OCI-M1 (cell line): ENCODE data around the gene MINDY4.

Experiments used
- DNase-seq: peaks from one replicate; lab custom pipeline; 2025; lab: John Stamatoyannopoulos, UW

MINDY4 gene

DNA sequence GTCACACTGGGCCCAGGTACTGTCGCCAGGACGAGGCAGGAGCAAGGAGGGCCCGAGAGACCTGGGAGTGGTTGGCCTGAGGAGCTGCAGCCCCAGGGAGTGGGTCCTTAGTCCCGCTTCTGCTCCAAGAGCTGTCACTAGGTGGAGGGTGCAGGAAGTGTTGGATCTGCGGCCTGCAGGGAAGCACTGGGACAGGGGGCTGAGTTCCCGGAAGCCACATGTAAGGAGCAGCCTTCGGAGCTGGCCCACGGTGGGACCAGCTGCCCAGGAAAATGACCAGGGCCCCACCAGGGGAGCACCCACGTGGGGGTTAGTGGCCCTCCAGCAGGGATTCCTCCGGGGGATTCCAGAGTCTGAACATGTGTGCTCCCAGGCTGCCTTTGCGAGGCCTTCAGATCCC lies 131.2 kb downstream of the MINDY4 start:
- DNase-seq: no peak

DNA sequence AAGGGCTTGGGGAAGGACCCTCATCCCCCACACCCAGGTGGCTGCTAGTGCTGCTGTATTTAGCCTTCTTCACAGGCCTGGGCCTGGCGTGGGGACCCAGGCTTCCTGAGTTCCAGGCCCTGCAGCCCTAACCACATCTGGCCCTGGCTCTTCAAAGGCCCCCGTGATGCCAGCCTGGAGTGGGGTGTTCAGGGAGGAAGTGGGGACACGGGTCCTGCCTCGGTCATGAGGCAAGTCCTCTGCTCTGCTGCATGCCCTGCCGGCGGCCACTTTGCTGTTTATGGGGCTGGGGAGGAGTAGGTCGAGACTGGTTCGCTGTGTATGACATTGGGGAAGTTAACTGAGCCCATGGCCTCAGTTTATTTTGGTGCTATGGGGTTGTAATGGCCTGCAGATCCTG lies 131.9 kb downstream of the MINDY4 start:
- DNase-seq: no peak

DNA sequence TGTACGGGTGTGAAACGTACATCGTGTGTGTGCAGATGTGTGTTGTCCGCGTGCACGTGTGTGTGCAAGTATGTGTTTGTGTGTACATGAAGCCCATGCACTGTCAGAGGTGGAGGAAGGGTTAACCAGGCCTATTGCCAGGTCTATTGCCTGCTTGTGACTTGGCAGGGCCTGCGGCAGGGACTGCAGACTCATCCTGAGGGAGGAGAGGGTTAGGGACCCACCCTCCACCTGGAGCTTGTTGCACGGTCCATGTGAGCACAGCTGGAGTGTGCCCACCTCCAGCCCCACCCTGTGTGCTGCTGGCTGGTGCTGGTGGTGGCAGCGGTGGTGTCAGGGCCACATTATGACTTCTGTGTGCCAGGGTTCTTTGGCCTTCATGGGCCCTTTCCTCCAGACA lies 133.3 kb downstream of the MINDY4 start:
- DNase-seq: no peak

DNA sequence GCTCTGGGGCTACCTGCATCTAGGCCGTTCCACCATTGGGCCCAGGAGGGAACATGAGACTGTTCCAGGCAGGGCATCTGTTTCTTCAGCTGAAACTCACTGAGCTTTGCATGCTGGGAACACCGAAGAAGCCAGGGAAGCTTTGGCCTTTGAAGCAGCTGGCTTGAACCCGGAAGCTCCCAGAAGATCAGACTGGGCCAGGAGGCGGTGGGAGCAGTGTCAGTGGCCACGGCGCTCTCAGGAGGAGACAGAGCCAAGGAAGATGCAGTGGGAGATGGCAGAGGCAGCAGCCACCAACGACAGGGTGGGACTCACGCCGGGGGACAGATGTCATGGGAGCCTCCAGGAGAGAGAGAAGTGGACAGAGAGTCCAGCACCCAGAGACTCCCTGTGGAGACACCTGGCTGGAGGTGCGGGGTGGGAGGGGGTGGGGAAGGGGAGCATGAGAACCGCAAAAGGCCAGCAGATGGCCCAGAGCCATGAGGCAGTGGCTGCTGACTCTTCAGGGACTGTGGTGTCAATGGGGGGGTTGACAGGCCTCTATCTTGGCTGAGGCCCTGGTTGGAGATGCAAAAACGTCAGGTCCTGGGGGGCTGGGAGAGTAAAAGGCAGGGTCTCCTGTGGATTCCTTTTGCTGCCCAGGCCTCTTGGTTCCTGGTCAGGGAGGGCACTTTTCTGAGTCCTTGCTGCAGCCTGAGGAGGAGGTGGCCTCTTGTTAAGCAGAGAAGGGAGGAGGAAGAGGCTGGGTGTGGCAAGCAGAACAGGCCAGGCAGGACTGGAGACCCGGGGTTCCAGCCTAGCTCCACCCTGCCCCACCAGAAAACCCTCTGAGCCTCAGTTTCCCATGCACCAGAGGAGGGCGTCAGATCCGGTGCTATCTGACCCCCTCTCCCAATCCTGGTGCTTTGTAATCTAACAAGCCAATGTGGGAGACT lies 134.1 kb downstream of the MINDY4 start:
- DNase-seq: no peak

DNA sequence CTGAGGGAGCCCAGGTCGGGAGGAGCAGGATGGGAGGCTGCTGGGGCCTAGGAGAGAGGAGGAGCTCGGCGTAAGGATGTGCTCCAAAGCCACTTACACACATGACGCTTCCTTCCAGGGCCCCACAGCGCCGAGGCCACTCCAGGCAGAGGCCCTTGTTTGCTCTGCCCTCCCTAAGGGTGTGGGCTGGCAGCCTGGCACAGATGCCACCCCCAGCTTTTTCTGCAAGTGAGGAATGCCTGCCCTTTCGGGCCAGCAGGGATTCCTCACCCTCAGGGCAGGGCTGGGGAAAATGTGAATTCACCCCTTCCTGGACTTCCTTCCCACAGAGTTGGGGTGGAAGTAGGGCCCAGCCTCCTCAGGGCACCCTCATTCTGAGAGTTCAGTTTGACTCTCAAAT lies 134.8 kb downstream of the MINDY4 start:
- no peak for DNase-seq

DNA sequence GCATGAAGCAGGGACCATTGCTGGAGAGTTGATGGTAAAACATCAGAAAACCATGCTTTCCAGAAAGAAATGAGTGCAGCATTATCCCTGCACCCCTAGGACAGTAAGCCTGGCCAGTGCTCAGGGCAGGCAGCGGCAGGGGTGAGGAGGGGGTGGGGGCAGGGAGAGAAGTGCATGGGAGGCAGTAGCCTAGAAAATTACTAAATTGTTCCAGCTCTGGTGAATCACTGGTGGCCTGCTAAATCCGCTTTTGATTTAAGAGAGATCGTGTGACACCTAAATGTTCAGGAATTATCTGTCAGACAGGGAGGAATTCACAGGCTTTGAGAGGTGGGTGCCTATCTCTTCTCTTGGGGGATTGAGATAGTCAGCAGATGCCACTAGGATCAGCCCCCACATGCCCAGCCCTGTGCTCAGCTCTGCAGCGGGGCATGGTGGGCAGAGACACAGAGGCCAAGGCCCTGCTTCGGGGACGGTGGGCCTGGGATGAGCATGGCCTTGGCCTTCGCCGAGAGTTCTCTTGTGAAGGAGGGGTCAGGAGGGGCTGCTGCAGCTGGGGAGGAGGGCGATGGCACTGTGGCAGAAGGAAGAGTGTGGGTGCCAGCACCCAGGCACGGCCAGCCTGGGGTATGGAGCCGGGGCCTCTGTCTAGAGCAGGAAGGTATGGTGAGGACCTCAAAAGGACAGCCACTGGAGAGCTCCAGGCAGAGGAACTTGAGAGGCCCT lies 135.5 kb downstream of the MINDY4 start:
- no peak for DNase-seq

DNA sequence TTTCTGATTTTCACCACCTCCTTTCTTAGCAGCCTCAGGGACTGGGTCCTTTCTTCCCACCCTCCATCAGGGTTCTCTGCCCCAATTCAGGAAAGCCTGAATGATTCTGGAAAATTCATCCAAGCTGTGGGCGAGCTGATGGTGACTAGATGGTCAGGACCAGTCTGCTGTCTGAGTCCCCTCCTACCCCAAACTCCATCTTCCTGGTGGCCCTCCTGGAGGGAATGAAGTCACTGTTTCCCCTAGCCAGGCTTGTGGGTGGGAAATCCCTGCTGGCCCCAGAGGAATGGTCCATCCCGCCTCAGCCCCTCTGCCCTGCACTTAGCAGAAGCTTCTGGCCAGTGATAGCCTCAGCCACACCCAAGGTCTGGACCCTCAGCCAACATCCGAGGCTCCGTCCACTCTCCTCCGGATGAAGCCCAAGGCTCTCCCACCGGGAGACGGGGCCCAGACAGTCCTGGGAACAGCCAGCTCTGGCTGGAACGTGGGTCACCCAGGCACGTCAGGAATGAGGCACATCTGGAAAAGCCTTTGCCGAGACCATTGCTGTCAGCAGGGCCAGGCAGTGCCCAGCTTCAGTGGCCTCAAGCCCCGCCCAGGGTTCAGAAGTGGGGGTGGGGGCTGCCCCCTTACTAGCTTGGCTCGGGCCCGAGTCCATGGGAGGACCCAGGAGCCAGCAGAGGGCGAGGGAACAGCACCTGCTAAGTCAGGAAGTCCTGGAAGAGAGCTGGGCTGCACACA lies 136.5 kb downstream of the MINDY4 start:
- DNase-seq: no peak

DNA sequence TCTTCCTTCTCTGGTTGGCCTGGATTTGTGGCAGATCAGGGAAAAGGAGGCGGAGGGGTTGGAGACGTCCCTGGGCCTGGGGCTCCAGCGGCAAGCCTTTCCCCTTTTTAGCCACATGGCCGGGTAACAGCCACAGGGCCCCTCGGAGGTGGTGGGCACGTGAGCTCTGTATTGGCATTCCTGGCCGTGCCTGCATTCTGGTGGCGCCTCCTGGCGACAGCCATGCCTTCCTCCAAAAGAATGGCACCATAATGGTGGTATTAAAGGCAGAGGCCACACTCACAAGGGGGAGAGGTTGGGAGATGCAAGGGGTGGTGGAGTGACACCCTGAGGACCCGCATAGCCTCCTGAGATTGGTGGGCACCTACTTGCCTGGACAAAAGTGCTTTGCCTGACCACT lies 137.5 kb downstream of the MINDY4 start:
- no peak for DNase-seq

DNA sequence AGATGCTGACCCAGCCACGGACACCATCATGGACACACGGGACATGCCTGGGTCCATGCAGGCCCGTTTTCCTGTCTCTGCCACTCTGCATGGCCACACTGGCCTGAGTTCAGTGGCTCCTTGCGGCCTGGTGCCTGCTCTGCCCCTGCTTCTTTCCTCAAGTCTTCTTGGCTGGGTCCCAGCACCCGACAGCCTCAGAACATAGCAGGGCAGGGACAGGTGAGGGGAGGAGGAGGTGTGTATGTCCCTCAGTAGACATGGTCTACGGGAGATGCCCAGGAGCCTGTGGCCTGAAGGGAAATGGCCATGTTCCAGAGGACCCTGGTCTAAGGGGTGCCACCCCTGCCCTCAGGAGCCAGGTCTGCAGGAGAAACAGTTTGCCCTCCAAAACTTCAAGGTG lies 138.2 kb downstream of the MINDY4 start:
- DNase-seq: no peak

DNA sequence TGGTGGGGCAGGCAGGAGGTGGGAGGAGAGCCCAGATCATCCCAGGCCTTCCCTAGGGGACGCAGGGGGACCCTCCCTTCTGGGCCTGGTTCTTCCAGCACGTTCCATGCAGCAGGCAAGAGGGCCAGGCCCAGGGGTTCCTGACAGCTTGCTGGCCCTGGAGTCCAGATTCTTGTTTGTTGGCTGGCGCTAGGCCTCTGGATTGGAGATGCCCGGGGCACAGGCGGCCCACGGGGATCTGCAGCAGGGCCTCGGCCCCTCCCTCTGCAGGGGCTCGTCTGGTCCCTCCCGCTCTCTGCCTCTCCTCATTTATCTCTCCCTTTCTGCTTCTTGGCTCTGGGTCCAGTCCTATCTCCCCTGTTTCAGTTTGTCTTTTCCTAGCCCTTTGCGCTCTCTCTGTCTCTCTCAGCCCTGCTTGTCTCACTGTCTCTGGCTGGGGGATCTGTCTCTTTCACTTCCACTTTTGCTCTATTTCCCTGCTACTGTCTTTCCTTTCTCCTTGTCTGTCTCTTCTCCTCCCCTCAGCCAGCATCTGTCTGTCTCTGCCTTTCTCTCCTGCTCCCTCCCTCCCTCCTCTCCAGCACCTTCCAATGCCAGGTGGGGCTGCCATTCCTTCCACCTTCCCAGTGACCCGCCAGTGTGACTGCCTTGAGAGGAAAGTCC lies 139.3 kb downstream of the MINDY4 start:
- DNase-seq: no peak

DNA sequence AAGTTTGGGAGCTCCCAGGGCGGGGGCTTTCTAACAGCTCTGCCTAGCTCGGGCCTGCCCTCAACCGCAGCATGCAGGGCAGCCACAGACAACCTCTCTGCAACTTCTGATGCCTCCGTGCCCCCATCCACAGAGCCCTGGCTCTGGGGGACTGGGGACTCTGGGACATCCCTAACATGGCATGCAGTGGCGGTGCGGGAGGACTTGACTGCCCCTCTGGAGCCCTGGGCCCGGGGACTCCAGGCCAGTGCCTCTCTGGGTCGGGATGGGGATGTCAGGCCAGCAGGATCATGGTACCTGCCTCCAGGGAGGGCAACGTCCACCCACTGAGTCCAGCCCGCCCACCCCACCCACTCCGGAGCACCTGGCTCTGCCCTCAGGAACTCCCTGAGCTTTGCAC lies 139.9 kb downstream of the MINDY4 start:
- no peak for DNase-seq

DNA sequence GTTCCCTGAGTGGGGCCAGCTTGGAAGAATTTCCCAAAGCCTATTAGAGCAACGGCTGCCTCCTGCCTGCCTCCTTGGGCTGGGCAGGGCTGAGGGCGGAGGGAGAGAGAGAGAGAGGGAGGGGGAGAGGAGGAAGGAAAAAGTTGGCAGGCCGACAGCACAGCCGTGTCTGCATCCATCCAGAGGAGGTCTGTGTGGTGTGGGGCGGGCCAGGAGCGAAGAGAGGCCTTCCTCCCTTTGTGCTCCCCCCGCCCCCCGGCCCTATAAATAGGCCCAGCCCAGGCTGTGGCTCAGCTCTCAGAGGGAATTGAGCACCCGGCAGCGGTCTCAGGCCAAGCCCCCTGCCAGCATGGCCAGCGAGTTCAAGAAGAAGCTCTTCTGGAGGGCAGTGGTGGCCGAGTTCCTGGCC lies 140.3 kb downstream of the MINDY4 start, which contains the start of gene AQP1:
AQP1 (plus strand) TSS at position 293 of the 409 bp plus-strand sequence; CDS start at position 350, 57 bp downstream.
- no peak for DNase-seq

DNA sequence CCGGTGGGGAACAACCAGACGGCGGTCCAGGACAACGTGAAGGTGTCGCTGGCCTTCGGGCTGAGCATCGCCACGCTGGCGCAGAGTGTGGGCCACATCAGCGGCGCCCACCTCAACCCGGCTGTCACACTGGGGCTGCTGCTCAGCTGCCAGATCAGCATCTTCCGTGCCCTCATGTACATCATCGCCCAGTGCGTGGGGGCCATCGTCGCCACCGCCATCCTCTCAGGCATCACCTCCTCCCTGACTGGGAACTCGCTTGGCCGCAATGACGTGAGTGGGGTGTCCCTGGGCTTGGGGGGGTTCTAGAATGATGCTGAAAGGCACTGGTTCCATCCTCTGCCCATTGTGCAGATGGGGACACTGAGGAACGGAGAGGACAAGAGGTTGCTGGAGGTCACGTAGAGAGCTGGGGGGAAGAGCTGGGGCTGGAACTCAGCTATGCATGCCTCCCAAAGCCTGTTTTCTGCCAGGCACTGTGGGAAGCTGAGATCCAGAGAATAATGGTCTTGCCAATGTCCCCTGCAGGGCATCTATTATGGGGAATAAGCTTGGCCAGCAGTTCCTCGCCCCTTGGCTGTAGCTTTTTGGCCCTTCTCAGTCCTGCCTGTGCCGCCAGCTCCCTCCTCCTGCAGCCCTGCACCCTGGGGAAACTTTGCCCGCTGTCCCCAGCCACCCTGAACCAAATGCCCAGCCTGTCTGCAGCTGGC lies 141.0 kb downstream of the MINDY4 start:
- DNase-seq: no peak

DNA sequence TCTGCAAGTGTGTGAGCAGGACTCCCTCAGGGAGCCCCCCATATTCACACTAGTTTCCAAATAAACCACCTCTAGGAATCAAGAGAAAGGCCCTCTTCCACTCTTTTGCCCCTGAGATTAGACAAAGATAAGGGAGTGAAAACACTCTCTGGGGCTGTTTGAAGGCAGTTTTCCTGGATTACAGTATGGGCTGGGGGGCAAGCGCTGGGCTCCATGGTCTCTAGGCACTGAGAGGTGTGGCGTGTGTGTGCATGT lies 141.4 kb downstream of the MINDY4 start:
- no peak for DNase-seq

DNA sequence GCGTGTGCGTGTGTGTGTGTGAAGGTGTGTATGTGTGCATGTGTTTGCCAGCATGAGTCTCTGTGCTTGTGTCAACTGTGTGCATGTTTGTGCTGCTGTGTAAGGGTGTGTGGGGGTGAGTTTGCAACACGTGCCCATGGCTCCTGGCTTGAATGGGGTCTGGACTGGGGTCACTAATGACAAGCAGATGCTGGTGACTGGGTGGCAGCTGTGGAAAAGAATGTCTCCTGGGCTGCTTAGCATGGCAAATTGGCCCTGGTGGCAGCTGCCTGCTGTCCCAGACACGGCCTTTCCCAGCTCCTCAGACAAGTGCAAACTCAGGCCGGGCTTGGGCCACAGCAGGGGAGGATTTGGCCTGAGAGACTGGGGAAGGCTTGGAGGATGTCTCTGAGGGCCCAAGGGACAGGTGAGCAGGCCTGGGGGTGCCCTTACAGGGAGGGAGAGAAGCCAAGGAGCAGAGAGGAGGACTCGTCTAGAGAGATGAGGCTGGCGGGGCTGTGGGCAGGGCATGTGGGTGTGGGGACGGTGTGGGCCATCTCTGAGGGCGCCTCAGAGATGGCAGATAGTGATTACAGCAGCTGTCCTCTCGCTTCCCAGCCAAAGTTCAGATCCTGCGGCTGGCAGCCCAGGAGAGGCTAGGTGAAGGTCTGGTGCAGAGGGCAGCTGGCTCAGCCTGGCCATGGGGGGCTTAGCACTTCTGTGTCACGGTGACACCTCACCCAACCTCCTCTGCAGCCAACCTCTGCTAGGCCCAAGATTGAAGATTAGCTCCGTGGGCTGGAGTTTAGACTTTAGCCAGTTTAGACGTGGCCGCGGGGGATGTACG lies 142.0 kb downstream of the MINDY4 start:
- DNase-seq: no peak

DNA sequence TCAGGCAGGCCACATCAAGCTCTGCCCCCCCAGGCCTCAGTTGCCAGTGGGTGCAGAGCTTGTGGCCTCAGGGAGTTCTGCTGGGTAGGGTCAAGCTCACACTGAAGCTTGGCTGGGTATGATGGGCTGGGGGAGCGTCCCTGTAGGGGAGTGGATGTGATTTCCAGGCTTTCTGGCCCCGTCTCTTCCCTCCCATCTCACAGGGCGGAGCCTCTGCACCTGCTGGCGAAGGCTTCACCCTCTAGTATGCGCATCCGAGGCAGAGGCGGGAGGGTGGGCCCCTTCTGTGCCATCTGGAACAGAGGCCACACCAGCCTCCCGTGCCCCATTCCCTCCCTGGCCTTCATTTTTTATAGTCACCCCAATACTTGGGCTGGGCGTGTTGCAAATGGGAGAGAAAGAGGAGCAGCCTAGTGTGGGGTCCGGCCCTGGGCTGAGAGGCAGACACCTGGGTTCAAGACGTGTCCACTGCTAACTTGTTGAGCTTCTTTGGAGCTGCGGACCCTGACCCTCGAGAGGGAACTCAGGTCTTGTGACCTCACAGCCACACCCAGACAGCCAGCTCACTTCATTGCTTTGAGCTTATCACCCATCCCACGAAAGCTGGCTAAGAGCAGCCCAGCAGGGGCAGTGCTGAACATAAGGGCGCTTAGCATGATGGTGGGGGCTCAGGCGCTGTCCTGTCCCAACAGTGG lies 142.8 kb downstream of the MINDY4 start:
- DNase-seq: peak; percentile 25

DNA sequence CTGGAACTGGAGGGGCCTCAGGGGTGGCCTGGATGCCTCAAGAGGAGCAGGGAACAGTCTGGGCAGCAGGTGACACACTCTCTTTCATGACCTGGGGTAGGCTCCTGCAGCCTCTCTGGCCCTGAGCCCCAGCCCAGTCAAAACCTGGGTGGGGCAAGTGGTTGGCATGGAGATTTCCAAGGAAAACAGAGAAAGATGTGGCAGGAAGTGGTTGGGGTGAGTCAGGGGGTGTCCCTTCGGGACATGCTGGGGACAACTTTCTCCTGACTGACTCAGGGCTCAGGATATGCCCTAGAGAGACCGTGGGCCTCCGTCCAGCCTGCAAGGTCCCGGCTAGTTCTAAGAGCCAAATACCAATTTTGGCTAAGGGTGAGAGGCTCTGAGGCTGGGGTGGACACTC lies 143.4 kb downstream of the MINDY4 start:
- peak; percentile 32 for DNase-seq

DNA sequence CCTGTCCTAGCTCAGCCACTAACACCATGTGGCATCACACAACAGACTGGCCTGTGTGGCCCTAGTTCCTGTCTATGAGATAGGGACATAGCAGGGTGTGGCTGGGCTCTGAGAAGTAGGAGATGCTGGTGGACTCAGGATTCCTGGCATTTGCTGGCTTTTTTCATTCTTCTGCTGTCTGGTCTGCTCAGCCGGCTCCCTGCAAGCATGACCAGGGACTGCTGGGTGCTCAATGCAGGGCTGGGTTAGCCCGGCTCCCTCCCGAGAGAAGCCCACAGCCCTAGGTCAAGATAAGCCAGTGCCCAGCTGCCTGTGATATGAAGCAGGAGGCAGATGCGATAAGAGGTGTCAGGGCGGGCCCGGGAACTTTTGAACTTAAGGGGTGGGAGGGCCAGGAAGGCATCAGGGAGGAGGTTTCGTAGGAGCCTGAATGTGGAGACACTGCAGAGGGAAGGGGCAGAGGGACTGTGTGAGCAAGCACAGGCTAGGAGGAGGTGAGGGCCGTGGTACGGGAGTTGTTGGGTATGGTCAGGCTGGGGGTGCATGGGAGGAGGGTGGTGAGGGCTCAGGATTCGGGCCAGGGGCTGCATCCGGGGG lies 143.9 kb downstream of the MINDY4 start:
- peak; percentile 90 for DNase-seq

DNA sequence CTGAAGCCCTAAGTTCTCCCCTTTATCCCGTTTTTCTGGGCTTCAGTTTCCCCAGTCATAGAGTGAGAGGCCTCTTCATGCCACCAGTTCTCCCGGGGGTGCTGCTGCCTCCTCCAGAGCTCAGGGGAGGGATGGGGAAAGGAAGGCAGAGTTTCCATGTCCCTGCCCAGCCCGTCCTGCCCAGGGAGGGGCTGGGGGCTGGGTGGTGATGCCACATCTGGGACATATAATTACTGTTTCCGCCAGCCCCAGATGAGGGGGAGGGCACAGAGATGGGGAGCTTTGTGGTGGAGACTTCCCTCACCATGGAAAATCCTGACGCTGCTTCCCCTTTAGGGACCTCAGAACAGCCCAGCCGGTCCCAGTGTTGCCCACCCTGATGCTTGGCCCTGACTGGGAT lies 144.5 kb downstream of the MINDY4 start:
- no peak for DNase-seq

DNA sequence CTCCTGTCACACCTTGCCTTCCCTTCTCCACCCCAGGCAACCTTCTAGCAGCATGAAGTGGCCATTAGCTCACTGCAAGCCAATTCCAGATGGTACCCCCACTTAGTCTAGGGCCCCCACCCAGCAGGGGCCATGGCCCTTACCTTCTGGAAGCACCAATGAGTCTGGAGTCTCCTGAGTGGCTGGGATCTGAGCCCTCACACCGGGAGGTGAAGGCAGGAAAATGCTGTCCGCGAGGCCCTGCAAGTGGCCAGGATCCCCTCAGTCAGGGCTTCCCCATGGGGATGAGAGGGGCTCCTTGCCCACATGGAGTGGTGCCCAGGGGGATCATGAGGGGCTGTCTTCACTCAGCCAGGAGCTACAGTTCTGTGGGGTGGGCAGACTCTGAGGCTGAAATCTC lies 145.0 kb downstream of the MINDY4 start:
- DNase-seq: no peak
